H1 (cell line): ENCODE results near the gene SLC5A2. TPM values are rescaled to one million over a fixed set of nuclear protein-coding genes. Genes with fewer than 3 reads are reported as not detected.

Source experiments
- CTCF ChIA-PET: fragments of 300-600 bp; sonication (Branson Sonifier 250); formaldehyde crosslinking; loops from one replicate; lab custom pipeline; 2021; ENCODE audit not compliant: partially characterized antibody; lab: Charles Lee
- POLR2A ChIA-PET: fragments of 300-600 bp; sonication (Branson Sonifier 250); formaldehyde crosslinking; loops from one replicate; lab custom pipeline; 2021; ENCODE audit warnings: inconsistent platforms; ENCODE audit not compliant: partially characterized antibody; lab: Charles Lee
- DNase-seq, 2 experiments: peaks; one replicate each; pipeline versions ENCODE4 v3.0.0 to v3.0.0-alpha.2; 2010 to 2022; ENCODE audit warnings: low spot score in 2 of 2, low read depth in 1 of 2, mixed read lengths in 1 of 2
- FAIRE-seq: peaks from 2 replicates; lab custom pipeline; 2011; peaks lifted over from hg19 to GRCh38; lab: Jason Lieb, UNC
- H2AFZ ChIP-seq: 2 replicates; pipeline ENCODE4 v1.8.1; 2012; ENCODE audit warnings: low read length, inconsistent platforms
- H2AK5ac ChIP-seq: 2 replicates; pipeline ENCODE4 v1.6.1; 2013; ENCODE audit warnings: low read depth, low read length
- H2BK120ac ChIP-seq: replicated peaks from 2 replicates; pipeline ENCODE3; 2013; ENCODE audit warnings: low read depth, low read length, inconsistent platforms
- H2BK12ac ChIP-seq: 2 replicates; pipeline ENCODE4 v1.6.1; 2013; ENCODE audit warnings: low read depth, low read length
- H2BK15ac ChIP-seq: 2 replicates; pipeline ENCODE4 v1.6.1; 2013; ENCODE audit warnings: low read length
- H2BK20ac ChIP-seq: 2 replicates; pipeline ENCODE4 v1.6.1; 2013; ENCODE audit warnings: low read length
- H2BK5ac ChIP-seq: 2 replicates; pipeline ENCODE4 v1.6.1; 2013; ENCODE audit warnings: low read depth, low read length
- H3K14ac ChIP-seq: 2 replicates; pipeline ENCODE4 v1.6.1; 2013; ENCODE audit warnings: inconsistent platforms; ENCODE audit not compliant: insufficient read length
- H3K18ac ChIP-seq: 2 replicates; pipeline ENCODE4 v1.6.1; 2013; ENCODE audit warnings: low read length; ENCODE audit errors: extremely low read depth
- H3K23ac ChIP-seq: 2 replicates; pipeline ENCODE4 v1.6.1; 2013; ENCODE audit warnings: inconsistent platforms; ENCODE audit not compliant: insufficient read length
- H3K23me2 ChIP-seq: 2 replicates; pipeline ENCODE4 v1.6.1; 2013; ENCODE audit warnings: low read depth, low read length
- H3K27ac ChIP-seq: 2 replicates; pipeline ENCODE4 v1.6.1; 2011; ENCODE audit warnings: low read depth, low read length, inconsistent platforms
- H3K27me3 ChIP-seq, 4 experiments: replicated peaks in 1 of 4; 1 replicate in 1 of 4; 2 replicates in 3 of 4; pipeline versions ENCODE4 v1.6.1 to v1.8.1; 2011 to 2013; ENCODE audit warnings: low read length in 3 of 4, mild to moderate bottlenecking in 3 of 4, inconsistent platforms in 2 of 4, mixed read lengths in 2 of 4, moderate library complexity in 1 of 4; ENCODE audit not compliant: control insufficient read depth in 3 of 4, insufficient read depth in 3 of 4; ENCODE audit errors: extremely low read depth in 1 of 4
- H3K36me3 ChIP-seq, 4 experiments: 2 replicates each; pipeline versions ENCODE4 v1.6.1 to v1.8.1; 2011 to 2013; ENCODE audit warnings: mild to moderate bottlenecking in 4 of 4, low read length in 3 of 4, moderate library complexity in 2 of 4, control low read depth in 1 of 4, inconsistent platforms in 1 of 4; ENCODE audit not compliant: insufficient read depth in 4 of 4, control insufficient read depth in 2 of 4
- H3K4ac ChIP-seq: replicated peaks from 2 replicates; pipeline ENCODE3; 2013; ENCODE audit warnings: low read length, low read depth, mixed read lengths, inconsistent platforms; ENCODE audit not compliant: insufficient read length
- H3K4me1 ChIP-seq, 4 experiments: replicated peaks in 1 of 4; 1 replicate in 1 of 4; 2 replicates in 3 of 4; pipeline versions ENCODE4 v1.6.1 to v1.8.1; 2011 to 2013; ENCODE audit warnings: low read length in 3 of 4, inconsistent platforms in 2 of 4, mixed read lengths in 1 of 4; ENCODE audit not compliant: insufficient read depth in 4 of 4, control insufficient read depth in 3 of 4
- H3K4me2 ChIP-seq, 2 experiments: 2 replicates each; pipeline versions ENCODE4 v1.6.1 to v1.8.1; 2011 to 2013; ENCODE audit warnings: low read depth in 2 of 2, low read length in 2 of 2, control low read depth in 1 of 2, inconsistent platforms in 1 of 2, mild to moderate bottlenecking in 1 of 2; ENCODE audit not compliant: insufficient read depth in 1 of 2
- H3K4me3 ChIP-seq, 4 experiments: fragments of 200-600, 300-600 bp in 1 of 4; sonication (generic), shearing (Covaris generic), sonication (Bioruptor Twin) in 1 of 4; 2 replicates each; pipeline versions ENCODE4 v1.5.1 to v1.8.1; 2011 to 2016; ENCODE audit warnings: low read length in 4 of 4, low read depth in 3 of 4, control low read depth in 2 of 4, inconsistent platforms in 2 of 4, mild to moderate bottlenecking in 2 of 4, mixed read lengths in 1 of 4, moderate library complexity in 1 of 4; ENCODE audit not compliant: insufficient read depth in 2 of 4; ENCODE audit errors: extremely low read depth in 1 of 4
- H3K56ac ChIP-seq: replicated peaks from 2 replicates; pipeline ENCODE3; 2013; ENCODE audit warnings: low read depth, mild to moderate bottlenecking, mixed read lengths, low read length, inconsistent platforms; ENCODE audit not compliant: insufficient read length
- H3K79me1 ChIP-seq: 2 replicates; pipeline ENCODE4 v1.6.1; 2013; ENCODE audit warnings: low read depth, low read length, control low read depth
- H3K79me2 ChIP-seq, 2 experiments: 2 replicates each; pipeline versions ENCODE4 v1.6.1 to v1.8.1; 2012 to 2013; ENCODE audit warnings: low read length in 2 of 2, mild to moderate bottlenecking in 2 of 2, inconsistent platforms in 1 of 2; ENCODE audit not compliant: insufficient read depth in 2 of 2, control insufficient read depth in 1 of 2
- H3K9ac ChIP-seq, 4 experiments: replicated peaks in 1 of 4; 1 replicate in 1 of 4; 2 replicates in 3 of 4; pipeline versions ENCODE4 v1.6.1 to v1.8.1; 2011 to 2013; ENCODE audit warnings: low read depth in 3 of 4, low read length in 3 of 4, control low read depth in 2 of 4, mild to moderate bottlenecking in 2 of 4, moderate library complexity in 2 of 4, inconsistent platforms in 1 of 4; ENCODE audit errors: extremely low read depth in 1 of 4
- H3K9me3 ChIP-seq, 2 experiments: 2 replicates each; pipeline versions ENCODE4 v1.6.1 to v1.8.1; 2012 to 2013; ENCODE audit warnings: mild to moderate bottlenecking in 2 of 2, moderate library complexity in 2 of 2, control low read depth in 1 of 2, inconsistent platforms in 1 of 2, low read depth in 1 of 2, low read length in 1 of 2, mixed read lengths in 1 of 2; ENCODE audit not compliant: insufficient read depth in 2 of 2
- H4K20me1 ChIP-seq, 2 experiments: replicated peaks in 1 of 2; 2 replicates each; pipeline versions ENCODE3 to v1.8.1; 2011 to 2013; ENCODE audit warnings: inconsistent platforms in 2 of 2, low read length in 2 of 2, mild to moderate bottlenecking in 1 of 2; ENCODE audit not compliant: insufficient read depth in 2 of 2, control insufficient read depth in 1 of 2
- H4K5ac ChIP-seq: 2 replicates; pipeline ENCODE4 v1.6.1; 2013; ENCODE audit warnings: low read length, low read depth, mixed read lengths, inconsistent platforms; ENCODE audit not compliant: insufficient read length
- H4K8ac ChIP-seq: 2 replicates; pipeline ENCODE4 v1.8.0; 2013; ENCODE audit warnings: mild to moderate bottlenecking, moderate library complexity, low read length, inconsistent platforms; ENCODE audit not compliant: insufficient read depth; ENCODE audit errors: extremely low read depth
- H4K91ac ChIP-seq: replicated peaks from 2 replicates; pipeline ENCODE3; 2013; ENCODE audit warnings: low read length, mixed read lengths, inconsistent platforms; ENCODE audit not compliant: insufficient read length
- BRCA1 ChIP-seq: IDR thresholded peaks from 2 replicates; pipeline ENCODE4 v1.6.1; 2012; ENCODE audit warnings: low read depth, low read length, improper control_type of control experiment
- CTBP2 ChIP-seq: IDR thresholded peaks from 2 replicates; pipeline ENCODE4 v1.7.0; 2011; ENCODE audit warnings: borderline replicate concordance, mild to moderate bottlenecking, moderate library complexity, mixed read lengths, low read length; ENCODE audit not compliant: insufficient read depth, insufficient read length
- RAD21 ChIP-seq, 2 experiments: IDR thresholded peaks in 1 of 2; conservative IDR thresholded peaks in 1 of 2; 2 replicates each; pipeline ENCODE4 v1.6.1; 2011; ENCODE audit warnings: low read depth in 2 of 2, low read length in 2 of 2, improper control_type of control experiment in 1 of 2, inconsistent platforms in 1 of 2, mild to moderate bottlenecking in 1 of 2, moderate library complexity in 1 of 2
- SAP30 ChIP-seq: fragments of 300-600 bp; sonication (generic); IDR thresholded peaks from 2 replicates; pipeline ENCODE4 v1.7.1; 2012; ENCODE audit warnings: low read length, moderate library complexity, mild to moderate bottlenecking, inconsistent platforms; ENCODE audit not compliant: insufficient read depth, insufficient replicate concordance
- SP4 ChIP-seq: IDR thresholded peaks from 2 replicates; pipeline ENCODE4 v1.6.1; 2012; ENCODE audit warnings: low read length, inconsistent platforms
- SRF ChIP-seq: IDR thresholded peaks from 2 replicates; pipeline ENCODE4 v1.6.1; 2011; ENCODE audit warnings: mild to moderate bottlenecking, low read depth, low read length, moderate library complexity
- WGBS, 2 experiments: shearing (Covaris generic) in 1 of 2; methylation state at CpG; one replicate each; pipeline versions ENCODE4 v1.1.6 to v1.1.7; 2013 to 2015; ENCODE audit warnings: low lambda C conversion rate in 2 of 2, mixed read lengths in 2 of 2, inconsistent platforms in 1 of 2, low coverage in 1 of 2, missing lambda C conversion rate in 1 of 2; ENCODE audit not compliant: insufficient replicate concordance in 2 of 2, insufficient coverage in 1 of 2, insufficient read length in 1 of 2; ENCODE audit errors: extremely low coverage in 1 of 2, missing lambda C conversion rate in 1 of 2; 5-methylcytosine and 5-hydroxymethylcytosine counted together
- polyA plus RNA-seq, 7 experiments: library from polyadenylated mRNA; depleted of rRNA in 3 of 7; stranded (reverse) in 5 of 7; unstranded in 2 of 7; fragments of >200 nt in 5 of 7; fragments of 200-250 nt in 2 of 7; gene quantifications; 1 replicate in 5 of 7; 2 replicates in 1 of 7; 4 replicates in 1 of 7; pipeline versions ENCODE4 v1.2.1 to v1.2.3, GENCODE V29; 2011 to 2013; ENCODE audit warnings: missing spikeins in 2 of 7, mixed read lengths in 2 of 7
- total RNA-seq: library from RNA; stranded (reverse); fragmentation: NEBNext Ultra II Directional; extraction: Animal tissue kit (Norgen Biotek cat#: 25700); gene quantifications from 2 replicates; pipeline ENCODE4 v1.2.1, GENCODE V29; 2021
- TF ChIP-seq, protein P1 (sequence below), 3 experiments: IDR thresholded peaks; 1 replicate in 2 of 3; 2 replicates in 1 of 3; pipeline versions ENCODE4 v1.5.1 to v1.6.1; 2011; ENCODE audit warnings: low read length in 3 of 3, mild to moderate bottlenecking in 3 of 3, inconsistent platforms in 2 of 3, low read depth in 1 of 3, moderate library complexity in 1 of 3; ENCODE audit not compliant: insufficient read depth in 1 of 3; ENCODE audit errors: control extremely low read depth in 1 of 3
- TF ChIP-seq, protein P2 (sequence below): IDR thresholded peaks from 2 replicates; pipeline ENCODE4 v1.6.1; 2012; ENCODE audit warnings: inconsistent platforms

SLC5A2 gene
- total and polyA plus RNA-seq, 2 of the 8 experiments (the other 6 are each of a cell fraction or from before 2014, with no cell fraction given): 0.56 to 4.4 TPM

DNA sequence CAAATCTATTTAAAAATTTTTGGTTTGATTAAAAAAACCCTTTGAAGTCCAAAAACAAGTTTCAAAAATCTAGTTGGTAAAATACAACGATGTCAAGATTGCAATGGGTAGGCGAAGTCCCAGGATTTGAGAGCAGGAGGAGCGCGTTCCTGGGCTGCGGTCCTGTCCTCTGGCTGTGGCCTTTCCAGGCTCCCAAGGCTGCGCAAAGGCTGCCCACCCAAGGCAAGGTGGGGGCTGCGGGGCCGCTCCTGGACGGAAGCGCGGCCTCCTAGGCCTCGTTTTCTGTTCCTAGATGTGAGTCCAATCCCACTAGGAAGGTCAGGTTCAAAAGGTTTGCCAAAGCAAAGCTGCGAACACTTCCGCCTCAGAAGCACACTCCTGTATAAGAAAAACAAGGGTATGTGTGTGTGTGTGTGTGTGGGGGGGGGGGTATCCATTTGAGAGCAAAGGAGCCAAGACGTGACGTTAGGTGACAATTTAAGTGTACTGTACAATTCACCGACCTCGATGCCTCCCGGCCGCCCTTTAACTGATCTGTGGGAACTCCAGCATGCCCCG lies 54.0 kb downstream of the SLC5A2 start:
- no peak overlapping the region for H3K14ac ChIP-seq
- no peak overlapping the region for H4K91ac ChIP-seq
- H3K9me3 ChIP-seq: peaks cover 11 to 23% of the 10 kb centered on the region in 2 experiments
- H3K4me2 ChIP-seq: peak overlapping the region; percentile 39 to 56
- peaks cover 0 to under 1% (median 0%) of the 10 kb centered on the region in 4 experiments; a peak in 1 of 7 replicates for H3K27me3 ChIP-seq
- peak overlapping the region; percentile 35; the same call in 1 of the 2 replicates for H4K8ac ChIP-seq
- no peak overlapping the region for H2BK15ac ChIP-seq
- no peak overlapping the region for H2AFZ ChIP-seq
- DNase-seq (no peak), FAIRE-seq (no peak)
- H3K79me1 ChIP-seq: no peaks in the 10 kb centered on the region
- no peak overlapping the region; the same call in 1 of the 2 replicates for H3K18ac ChIP-seq
- no peaks in the 10 kb centered on the region for H4K20me1 ChIP-seq
- CTCF ChIA-PET: interaction anchor here (0.9 kb wide), 1 partner anchor 43 kb away, joined by 3 read pairs; no protein-coding TSS in a partner anchor
- no peak overlapping the region for H3K4ac ChIP-seq
- peaks cover 2% of the 10 kb centered on the region; the same call in 1 of the 2 replicates for H3K23me2 ChIP-seq
- H3K27ac ChIP-seq: no peak overlapping the region
- POLR2A ChIA-PET: interaction anchor here (1.0 to 1.4 kb wide), 2 partner anchors 8 to 29 kb away, joined by 3 to 5 read pairs; partner anchors contain the start of gene RUSF1
- no peaks in the 10 kb centered on the region for H3K79me2 ChIP-seq
- no peak overlapping the region for H2BK120ac ChIP-seq
- no peaks in the 10 kb centered on the region for H3K4me1 ChIP-seq
- WGBS, 2 experiments: 80% methylated on average over 16 of the region's 21 CpGs; no CpG with 5 or more reads in 1 of the 2 experiments
- no peaks in the 10 kb centered on the region for H3K36me3 ChIP-seq
- no peak overlapping the region for H2AK5ac ChIP-seq
- no peak overlapping the region for H2BK12ac ChIP-seq
- H3K56ac ChIP-seq: no peak overlapping the region
- H2BK20ac ChIP-seq: no peak overlapping the region
- H3K23ac ChIP-seq: no peak overlapping the region
- H2BK5ac ChIP-seq: no peak overlapping the region
- no peak overlapping the region for H4K5ac ChIP-seq
- no peak overlapping the region for H3K9ac ChIP-seq
- H3K4me3 ChIP-seq: peak overlapping the region in 3 of 4 experiments; percentile 21 to 55 (median 32); a peak in 5 of 8 replicates
- no peak for TF ChIP-seq SP4
- no peak for TF ChIP-seq SAP30
- TF ChIP-seq RAD21 (IDR thresholded peaks at IDR 0.05 in 1 of 2, conservative IDR thresholded peaks at IDR 0.05 in 1 of 2; ENCODE audit: low read depth in 2 of 2, low read length in 2 of 2): no peak
- TF ChIP-seq SRF: no peak
- TF ChIP-seq, protein P1, sequence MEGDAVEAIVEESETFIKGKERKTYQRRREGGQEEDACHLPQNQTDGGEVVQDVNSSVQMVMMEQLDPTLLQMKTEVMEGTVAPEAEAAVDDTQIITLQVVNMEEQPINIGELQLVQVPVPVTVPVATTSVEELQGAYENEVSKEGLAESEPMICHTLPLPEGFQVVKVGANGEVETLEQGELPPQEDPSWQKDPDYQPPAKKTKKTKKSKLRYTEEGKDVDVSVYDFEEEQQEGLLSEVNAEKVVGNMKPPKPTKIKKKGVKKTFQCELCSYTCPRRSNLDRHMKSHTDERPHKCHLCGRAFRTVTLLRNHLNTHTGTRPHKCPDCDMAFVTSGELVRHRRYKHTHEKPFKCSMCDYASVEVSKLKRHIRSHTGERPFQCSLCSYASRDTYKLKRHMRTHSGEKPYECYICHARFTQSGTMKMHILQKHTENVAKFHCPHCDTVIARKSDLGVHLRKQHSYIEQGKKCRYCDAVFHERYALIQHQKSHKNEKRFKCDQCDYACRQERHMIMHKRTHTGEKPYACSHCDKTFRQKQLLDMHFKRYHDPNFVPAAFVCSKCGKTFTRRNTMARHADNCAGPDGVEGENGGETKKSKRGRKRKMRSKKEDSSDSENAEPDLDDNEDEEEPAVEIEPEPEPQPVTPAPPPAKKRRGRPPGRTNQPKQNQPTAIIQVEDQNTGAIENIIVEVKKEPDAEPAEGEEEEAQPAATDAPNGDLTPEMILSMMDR (IDR thresholded peaks at IDR 0.05; ENCODE audit: control extremely low read depth in 1 of 3, insufficient read depth in 1 of 3, low read depth in 1 of 3, low read length in 3 of 3): no peak
- no peak for TF ChIP-seq CTBP2
- no peak for TF ChIP-seq BRCA1
- TF ChIP-seq, protein P2, sequence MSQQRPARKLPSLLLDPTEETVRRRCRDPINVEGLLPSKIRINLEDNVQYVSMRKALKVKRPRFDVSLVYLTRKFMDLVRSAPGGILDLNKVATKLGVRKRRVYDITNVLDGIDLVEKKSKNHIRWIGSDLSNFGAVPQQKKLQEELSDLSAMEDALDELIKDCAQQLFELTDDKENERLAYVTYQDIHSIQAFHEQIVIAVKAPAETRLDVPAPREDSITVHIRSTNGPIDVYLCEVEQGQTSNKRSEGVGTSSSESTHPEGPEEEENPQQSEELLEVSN: no peak
